GM10248 (cell line): ENCODE data around the gene BRWD1.

Source experiments
- CTCF ChIA-PET: fragments of 300-600 bp; sonication (Branson Sonifier 250); formaldehyde crosslinking; extraction: SDS; loops from one replicate; lab custom pipeline; 2021; ENCODE audit warnings: antibody characterized with exemption; lab: Yijun Ruan, JAX
- POLR2A ChIA-PET: fragments of 350-650 bp; sonication (Branson Sonifier 250); formaldehyde crosslinking; extraction: SDS; loops from one replicate; lab custom pipeline; 2020; ENCODE audit warnings: antibody characterized with exemption; lab: Yijun Ruan, JAX
- DNase-seq: peaks from one replicate; pipeline ENCODE4 v3.0.0; 2012; ENCODE audit errors: extremely low spot score
- TF ChIP-seq, protein P1 (sequence below): IDR thresholded peaks from 2 replicates; pipeline ENCODE4 v1.5.1; 2012; ENCODE audit warnings: mild to moderate bottlenecking, low read depth; ENCODE audit errors: extremely low read depth, missing control alignments, control extremely low read depth

The BRWD1 gene

DNA sequence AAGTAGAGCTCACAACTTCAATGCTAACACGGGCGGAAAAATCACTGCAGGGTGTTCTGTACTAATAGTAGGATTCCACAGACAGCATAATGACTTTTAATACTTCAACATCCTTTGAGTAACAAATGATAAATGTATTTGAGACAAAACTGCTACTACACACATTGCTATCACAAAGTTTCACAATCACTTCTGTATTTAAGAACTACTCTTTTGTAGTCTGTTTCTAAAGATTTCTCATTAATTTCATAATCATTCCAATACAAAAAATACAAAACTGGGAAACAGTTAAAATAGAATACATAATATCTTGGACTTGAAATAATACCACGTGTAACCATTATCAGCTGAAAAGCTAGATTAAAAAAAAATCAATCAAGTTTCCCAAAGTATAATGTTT is 32.8 kb upstream of the BRWD1 start:
- DNase-seq = no peak
- TF ChIP-seq, protein P1, sequence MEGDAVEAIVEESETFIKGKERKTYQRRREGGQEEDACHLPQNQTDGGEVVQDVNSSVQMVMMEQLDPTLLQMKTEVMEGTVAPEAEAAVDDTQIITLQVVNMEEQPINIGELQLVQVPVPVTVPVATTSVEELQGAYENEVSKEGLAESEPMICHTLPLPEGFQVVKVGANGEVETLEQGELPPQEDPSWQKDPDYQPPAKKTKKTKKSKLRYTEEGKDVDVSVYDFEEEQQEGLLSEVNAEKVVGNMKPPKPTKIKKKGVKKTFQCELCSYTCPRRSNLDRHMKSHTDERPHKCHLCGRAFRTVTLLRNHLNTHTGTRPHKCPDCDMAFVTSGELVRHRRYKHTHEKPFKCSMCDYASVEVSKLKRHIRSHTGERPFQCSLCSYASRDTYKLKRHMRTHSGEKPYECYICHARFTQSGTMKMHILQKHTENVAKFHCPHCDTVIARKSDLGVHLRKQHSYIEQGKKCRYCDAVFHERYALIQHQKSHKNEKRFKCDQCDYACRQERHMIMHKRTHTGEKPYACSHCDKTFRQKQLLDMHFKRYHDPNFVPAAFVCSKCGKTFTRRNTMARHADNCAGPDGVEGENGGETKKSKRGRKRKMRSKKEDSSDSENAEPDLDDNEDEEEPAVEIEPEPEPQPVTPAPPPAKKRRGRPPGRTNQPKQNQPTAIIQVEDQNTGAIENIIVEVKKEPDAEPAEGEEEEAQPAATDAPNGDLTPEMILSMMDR = no peak
- POLR2A ChIA-PET = no interaction called here
- CTCF ChIA-PET = interaction anchor here (1.1 to 1.3 kb wide), 2 partner anchors 9 to 14 kb away, joined by 3 read pairs; no protein-coding TSS in a partner anchor

DNA sequence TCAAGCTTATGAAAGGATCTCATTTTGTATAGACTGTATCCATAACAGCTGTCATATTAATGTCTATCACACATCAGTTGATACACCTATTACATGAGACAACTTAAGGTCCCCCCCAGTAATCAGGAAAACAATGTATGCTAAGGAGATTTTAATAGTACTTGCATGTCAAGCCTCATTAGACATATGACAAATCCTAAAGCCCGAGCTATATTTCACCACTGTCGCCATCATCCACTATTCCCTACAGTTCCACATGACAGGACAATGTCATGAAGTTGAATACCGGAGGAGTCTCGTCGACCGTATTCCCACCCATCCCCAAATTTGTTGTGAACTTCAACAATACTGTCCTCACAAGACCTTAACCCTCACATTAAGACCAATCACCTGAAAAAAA is 32.0 kb upstream of the BRWD1 start:
- no peak for DNase-seq
- TF ChIP-seq, protein P1 = no peak
- ChIA-PET CTCF (interaction anchor here (1.1 to 1.3 kb wide), 2 partner anchors 9 to 14 kb away, joined by 3 read pairs; no protein-coding TSS in a partner anchor), POLR2A (no interaction called here)

DNA sequence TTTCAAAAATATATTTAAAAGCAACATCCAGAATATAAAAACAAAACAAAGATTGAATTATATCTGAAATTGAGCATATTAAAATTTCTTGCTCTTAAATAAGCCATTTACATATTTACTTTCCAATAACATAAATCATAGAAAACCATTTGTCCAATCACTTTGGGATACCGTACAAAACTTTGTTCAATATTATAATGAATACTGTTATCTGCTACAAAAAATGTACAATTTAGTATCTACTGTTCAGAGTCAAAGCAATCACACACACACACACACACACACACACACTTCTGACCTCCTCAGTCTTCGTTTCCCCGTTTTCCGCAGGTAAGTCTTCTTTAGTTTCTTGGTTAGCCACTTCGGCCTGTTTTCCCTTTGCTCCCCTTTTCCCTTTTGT is 31.4 kb upstream of the BRWD1 start:
- ChIA-PET CTCF (interaction anchor here (1.3 kb wide), 1 partner anchor 8 kb away, joined by 3 read pairs; no protein-coding TSS in a partner anchor), POLR2A (no interaction called here)
- DNase-seq = no peak
- TF ChIP-seq, protein P1 = no peak

DNA sequence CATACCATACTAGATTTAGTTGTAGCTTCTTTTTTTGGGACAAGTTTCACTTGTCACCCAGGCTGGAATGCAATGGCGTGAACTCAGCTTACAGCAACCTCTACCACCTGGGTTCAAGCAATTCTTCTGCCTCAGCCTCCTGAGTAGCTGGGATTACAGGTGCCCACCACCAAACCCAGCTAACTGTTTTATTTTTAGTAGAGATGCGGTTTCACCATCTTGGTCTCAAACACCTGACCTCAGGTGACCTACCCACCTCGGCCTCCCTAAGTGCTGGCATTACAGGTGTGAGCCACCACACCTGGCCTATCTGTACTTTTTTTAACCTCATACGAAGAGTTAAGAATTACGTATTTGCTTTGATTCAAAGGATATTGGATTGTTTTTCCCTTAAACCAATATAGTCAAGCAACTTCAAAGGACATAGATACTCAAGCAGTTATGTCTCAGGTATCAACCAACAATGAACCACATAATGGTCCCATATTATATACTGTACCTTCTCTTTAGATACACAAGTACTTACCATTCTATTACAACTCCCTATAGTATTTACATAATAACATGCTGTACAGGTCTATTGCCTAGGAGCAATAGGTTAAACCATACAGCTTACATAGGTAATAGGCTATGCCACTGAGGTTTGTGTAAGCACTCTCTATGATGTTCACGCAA is 28.0 kb upstream of the BRWD1 start:
- POLR2A ChIA-PET = no interaction called here
- TF ChIP-seq, protein P1 = no peak
- CTCF ChIA-PET = no interaction called here
- DNase-seq = no peak

DNA sequence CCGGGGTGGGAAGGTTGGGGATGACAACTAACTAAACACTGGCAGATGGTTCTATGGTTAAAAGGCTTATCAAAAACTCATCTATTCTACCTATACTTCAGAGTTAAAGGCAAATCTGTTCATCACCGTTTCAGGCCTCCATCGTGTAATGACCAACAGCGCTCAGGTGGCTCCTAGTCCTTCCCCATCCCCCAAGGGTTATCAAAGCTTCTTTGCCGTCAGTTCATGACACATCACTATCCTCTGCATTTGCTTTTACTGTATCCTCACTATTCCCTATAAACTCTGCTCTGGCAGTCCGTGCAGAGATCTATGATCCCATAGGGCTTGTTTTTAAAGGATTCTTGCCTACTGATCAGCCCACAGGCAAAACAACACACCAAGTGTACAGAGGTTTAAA is 27.3 kb upstream of the BRWD1 start:
- DNase-seq = no peak
- TF ChIP-seq, protein P1 = no peak
- POLR2A ChIA-PET = no interaction called here
- CTCF ChIA-PET = no interaction called here

DNA sequence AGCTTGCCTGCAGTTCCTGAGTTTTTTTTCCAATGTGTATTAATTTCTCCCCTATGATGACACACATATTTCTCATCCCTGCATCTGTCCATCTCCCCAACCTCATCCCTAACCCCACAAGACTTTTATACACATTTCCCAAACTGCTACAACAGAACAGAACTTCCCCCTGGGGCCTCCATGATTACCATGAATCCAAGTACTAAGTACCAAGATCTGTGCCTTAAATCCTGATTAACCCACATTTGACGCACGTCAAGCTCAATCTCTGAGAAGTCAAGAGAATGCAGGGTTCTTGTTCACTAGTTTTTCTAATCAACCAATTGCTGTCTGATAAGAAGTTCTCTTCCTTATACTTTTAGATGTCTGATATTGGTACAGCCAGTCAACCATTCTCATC is 25.8 kb upstream of the BRWD1 start:
- CTCF ChIA-PET = interaction anchor here (1.0 to 2.2 kb wide), 5 partner anchors 9 to 49 kb away, joined by 3 to 8 read pairs (median 4); no protein-coding TSS in a partner anchor
- POLR2A ChIA-PET = interaction anchor here (0.6 to 1.1 kb wide), 2 partner anchors 10 to 14 kb away, joined by 3 read pairs; partner anchors contain the start of gene HMGN1
- DNase-seq = no peak
- TF ChIP-seq, protein P1 = no peak
